ENCODE measurements around the gene CADPS2.

GRCh38 chr7:122340427-122340826 lies 545.8 kb downstream of the CADPS2 start:
- no peak for TF ChIP-seq CTCF (optimal IDR thresholded peaks at IDR 0.05 in 1 of 3, IDR thresholded peaks at IDR 0.05 in 1 of 3, conservative IDR thresholded peaks at IDR 0.05 in 1 of 3; ENCODE audit: extremely low read depth in 1 of 3, insufficient read depth in 2 of 3, low read length in 3 of 3)
- TF ChIP-seq EZH2 (IDR thresholded peaks at IDR 0.05; ENCODE audit: low read length), result no peak

All from keratinocyte (primary cell).